ENCODE data around the gene KCNB1. TPM values are rescaled to one million over a fixed set of nuclear protein-coding genes. Genes with fewer than 3 reads are reported as not detected.

Gene KCNB1
- total RNA-seq, 5 donors from 2014 or later (not counting 1 experiment from before 2014, with no cell fraction given), result 0.03 to 0.13 (median 0.12) TPM; not detected in 1

DNA sequence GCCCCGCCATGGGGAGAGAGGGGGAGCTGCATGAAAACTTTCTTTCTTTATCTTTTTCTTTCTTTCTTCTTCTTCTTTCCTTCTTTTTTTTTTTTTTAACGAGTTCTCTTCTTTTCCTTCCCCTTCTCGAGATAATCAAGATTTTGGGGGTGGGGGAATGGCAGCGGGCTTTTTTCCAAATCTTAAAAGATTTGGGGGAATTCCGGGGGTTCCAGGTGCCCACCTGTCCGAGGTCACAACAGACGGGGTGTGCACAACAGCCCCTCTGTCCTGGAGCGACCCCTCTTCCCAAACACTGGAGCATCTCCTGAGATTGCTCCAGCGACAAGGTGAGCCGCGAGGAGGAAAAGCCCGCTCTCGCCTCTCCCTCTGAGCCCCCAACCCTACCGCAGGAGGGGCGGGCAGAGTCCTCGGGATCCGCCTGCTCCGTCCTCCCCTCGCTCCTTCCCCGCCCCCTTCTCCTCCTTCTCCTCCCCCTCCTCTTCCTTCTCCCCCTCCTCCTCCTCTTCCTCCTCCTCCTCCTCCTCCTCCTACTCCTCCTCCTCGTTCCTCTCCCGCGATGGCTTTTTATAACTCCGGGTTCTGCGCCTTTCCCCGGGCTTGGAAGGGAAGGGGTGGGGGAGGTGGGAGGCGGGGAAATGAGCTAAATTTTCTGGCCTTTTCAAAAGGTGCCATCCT lies 689 bp upstream of the KCNB1 start:
- Mint-ChIP-seq H3K36me3 (no peaks in the 10 kb centered on the region), H3K9me3 (no peaks in the 10 kb centered on the region), H3K27ac (no peak overlapping the region), H3K4me1 (peaks cover 7 to 9% (median 7%) of the 10 kb centered on the region in 3 donors), H3K4me3 (peak overlapping the region in 2 of 3 donors; percentile 25 to 79), H3K27me3 (peaks cover 58 to 63% of the 10 kb centered on the region in 2 donors)
- ChIA-PET CTCF (interaction anchor here (0.7 to 2.0 kb wide), 3 partner anchors 149 to 705 kb away, joined by 3 to 8 read pairs (median 5); no protein-coding TSS in a partner anchor), POLR2A (no interaction called here)
- Histone ChIP-seq H3K27ac (ENCODE audit: low read length) (no peak overlapping the region), H3K4me1 (ENCODE audit: control insufficient read depth in 1 of 2, extremely low read depth in 1 of 2, insufficient read depth in 2 of 2, low read length in 2 of 2) (peaks cover 2 to 19% of the 10 kb centered on the region in 2 experiments), H3K27me3 (replicated peaks in 1 of 2; ENCODE audit: control insufficient read depth in 2 of 2, extremely low read depth in 1 of 2, insufficient read depth in 2 of 2, low read length in 1 of 2) (peaks cover 6 to 69% of the 10 kb centered on the region in 2 experiments), H3K36me3 (ENCODE audit: control insufficient read depth in 2 of 2, extremely low read depth in 1 of 2, insufficient read depth in 1 of 2, low read length in 1 of 2) (no peaks in the 10 kb centered on the region), H3K9me3 (no peaks in the 10 kb centered on the region), H3K4me3 (ENCODE audit: control insufficient read depth in 1 of 2, extremely low read depth in 1 of 2, low read length in 1 of 2) (peak overlapping the region in 1 of 2 donors; percentile 28)
- no peak for ATAC-seq (replicated peaks in 1 of 4)
- 8% methylated on average over 6 of the region's 27 CpGs for WGBS (ENCODE audit: insufficient coverage)
- DNase-seq, result no peak

DNA sequence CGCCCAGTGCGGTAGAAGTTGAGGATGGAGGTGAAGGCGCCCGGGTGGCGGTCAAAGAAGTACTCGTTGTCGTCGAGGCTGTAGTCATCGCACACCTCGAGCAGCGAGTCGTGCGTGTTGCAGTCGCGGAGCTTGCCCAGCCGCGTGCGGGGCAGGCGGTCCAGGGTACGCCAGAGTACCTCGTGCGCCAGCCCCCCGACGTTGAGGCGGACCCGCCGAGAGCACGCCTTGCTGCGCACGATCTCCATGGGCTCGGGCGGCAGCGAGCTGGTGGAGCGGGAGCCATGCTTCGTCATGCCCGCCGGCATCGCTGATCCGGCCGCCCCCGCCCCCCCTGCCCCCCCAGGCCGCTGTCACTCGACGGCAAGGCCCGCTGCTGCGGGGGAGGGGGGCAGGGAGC lies 295 bp downstream of the KCNB1 start:
- no peaks in the 10 kb centered on the region for H3K9me3 ChIP-seq
- H3K4me1 ChIP-seq (ENCODE audit: control insufficient read depth in 1 of 2, extremely low read depth in 1 of 2, insufficient read depth in 2 of 2, low read length in 2 of 2), result peaks cover 2 to 19% of the 10 kb centered on the region in 2 experiments
- WGBS (ENCODE audit: insufficient coverage), result 86% methylated on average over 31 of the region's 46 CpGs
- ChIA-PET POLR2A (no interaction called here), CTCF (no interaction called here)
- H3K27me3 ChIP-seq (replicated peaks in 1 of 2; ENCODE audit: control insufficient read depth in 2 of 2, extremely low read depth in 1 of 2, insufficient read depth in 2 of 2, low read length in 1 of 2), result peaks cover 6 to 72% of the 10 kb centered on the region in 2 experiments
- H3K36me3 ChIP-seq (ENCODE audit: control insufficient read depth in 2 of 2, extremely low read depth in 1 of 2, insufficient read depth in 1 of 2, low read length in 1 of 2), result no peaks in the 10 kb centered on the region
- DNase-seq (no peak), ATAC-seq (replicated peaks in 1 of 4) (no peak)
- Mint-ChIP-seq H3K9me3 (no peaks in the 10 kb centered on the region), H3K4me3 (peak overlapping the region in 1 of 3 donors; percentile 7), H3K27ac (no peak overlapping the region), H3K4me1 (peaks cover 7 to 9% (median 7%) of the 10 kb centered on the region in 3 donors), H3K36me3 (no peaks in the 10 kb centered on the region), H3K27me3 (peaks cover 58 to 62% of the 10 kb centered on the region in 2 donors)
- H3K4me3 ChIP-seq (ENCODE audit: control insufficient read depth in 1 of 2, extremely low read depth in 1 of 2, low read length in 1 of 2), result no peak overlapping the region
- no peak overlapping the region for H3K27ac ChIP-seq (ENCODE audit: low read length)

DNA sequence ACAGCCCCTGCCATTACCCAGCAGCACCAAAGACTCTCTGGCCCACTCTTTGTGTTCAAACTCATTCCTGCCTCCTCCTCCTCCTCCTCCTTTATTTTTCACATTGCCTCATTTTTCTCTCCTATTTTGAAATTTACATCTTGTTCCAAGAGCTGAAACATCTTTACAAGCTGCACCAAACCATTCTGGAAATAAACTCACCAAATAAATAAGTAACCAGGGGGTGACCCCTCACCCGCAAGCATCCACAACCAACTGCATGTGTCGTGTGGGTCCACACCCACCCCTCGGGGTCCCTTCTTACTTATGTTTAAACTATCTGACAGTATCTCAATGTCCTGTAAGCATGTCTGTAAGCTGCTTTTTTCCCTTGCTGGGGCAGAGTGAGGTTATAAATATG lies 1.4 kb downstream of the KCNB1 start:
- H3K4me3 ChIP-seq (ENCODE audit: control insufficient read depth in 1 of 2, extremely low read depth in 1 of 2, low read length in 1 of 2), result no peak overlapping the region
- H3K9me3 ChIP-seq, result no peaks in the 10 kb centered on the region
- no peak overlapping the region for H3K27ac ChIP-seq (ENCODE audit: low read length)
- Mint-ChIP-seq H3K9me3 (no peaks in the 10 kb centered on the region), H3K36me3 (no peaks in the 10 kb centered on the region), H3K4me3 (no peak overlapping the region), H3K27ac (no peak overlapping the region), H3K4me1 (peaks cover 7 to 9% (median 7%) of the 10 kb centered on the region in 3 donors), H3K27me3 (peaks cover 50 to 55% of the 10 kb centered on the region in 2 donors)
- DNase-seq (no peak), ATAC-seq (replicated peaks in 1 of 4) (no peak)
- no CpG with 5 or more reads among the region's 3 CpGs for WGBS (ENCODE audit: insufficient coverage)
- H3K36me3 ChIP-seq (ENCODE audit: control insufficient read depth in 2 of 2, extremely low read depth in 1 of 2, insufficient read depth in 1 of 2, low read length in 1 of 2), result no peaks in the 10 kb centered on the region
- ChIA-PET CTCF (no interaction called here), POLR2A (no interaction called here)
- H3K27me3 ChIP-seq (replicated peaks in 1 of 2; ENCODE audit: control insufficient read depth in 2 of 2, extremely low read depth in 1 of 2, insufficient read depth in 2 of 2, low read length in 1 of 2), result peaks cover 6 to 74% of the 10 kb centered on the region in 2 experiments
- peaks cover 2 to 19% of the 10 kb centered on the region in 2 experiments for H3K4me1 ChIP-seq (ENCODE audit: control insufficient read depth in 1 of 2, extremely low read depth in 1 of 2, insufficient read depth in 2 of 2, low read length in 2 of 2)

DNA sequence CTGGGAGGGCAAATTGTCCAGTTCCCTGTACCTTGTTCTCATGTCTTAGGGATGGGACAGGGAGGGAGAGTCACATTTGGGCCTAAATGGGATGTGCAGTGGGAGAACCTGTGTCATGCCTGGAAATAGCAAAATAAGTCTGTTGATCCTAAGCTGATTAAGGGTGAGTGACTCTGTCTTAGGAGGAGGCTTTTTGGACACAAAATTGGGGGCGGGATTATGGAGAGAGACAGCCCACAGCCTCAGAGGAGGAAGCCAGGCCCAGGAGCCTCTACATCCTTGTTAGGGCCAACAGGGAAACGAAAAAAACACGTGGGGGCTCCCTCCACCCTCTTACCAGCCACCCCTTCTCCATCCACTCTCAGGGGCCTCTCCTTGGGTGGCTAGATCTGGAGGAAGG lies 2.2 kb downstream of the KCNB1 start:
- H3K27me3 Mint-ChIP-seq, result peaks cover 46 to 53% of the 10 kb centered on the region in 2 donors
- Histone ChIP-seq H3K27ac (ENCODE audit: low read length) (no peak overlapping the region), H3K36me3 (ENCODE audit: control insufficient read depth in 2 of 2, extremely low read depth in 1 of 2, insufficient read depth in 1 of 2, low read length in 1 of 2) (no peaks in the 10 kb centered on the region), H3K4me3 (ENCODE audit: control insufficient read depth in 1 of 2, extremely low read depth in 1 of 2, low read length in 1 of 2) (no peak overlapping the region), H3K4me1 (ENCODE audit: control insufficient read depth in 1 of 2, extremely low read depth in 1 of 2, insufficient read depth in 2 of 2, low read length in 2 of 2) (peaks cover 2 to 19% of the 10 kb centered on the region in 2 experiments), H3K9me3 (no peaks in the 10 kb centered on the region), H3K27me3 (replicated peaks in 1 of 2; ENCODE audit: control insufficient read depth in 2 of 2, extremely low read depth in 1 of 2, insufficient read depth in 2 of 2, low read length in 1 of 2) (peaks cover 6 to 74% of the 10 kb centered on the region in 2 experiments)
- no peak for DNase-seq
- peaks cover 7 to 9% (median 7%) of the 10 kb centered on the region in 3 donors for H3K4me1 Mint-ChIP-seq
- H3K27ac Mint-ChIP-seq, result no peak overlapping the region
- ATAC-seq (replicated peaks in 1 of 4), result no peak
- ChIA-PET CTCF (no interaction called here), POLR2A (no interaction called here)
- no peaks in the 10 kb centered on the region for H3K36me3 Mint-ChIP-seq
- no peaks in the 10 kb centered on the region for H3K9me3 Mint-ChIP-seq
- H3K4me3 Mint-ChIP-seq, result no peak overlapping the region
- WGBS (ENCODE audit: insufficient coverage), result no CpG with 5 or more reads among the region's 3 CpGs

DNA sequence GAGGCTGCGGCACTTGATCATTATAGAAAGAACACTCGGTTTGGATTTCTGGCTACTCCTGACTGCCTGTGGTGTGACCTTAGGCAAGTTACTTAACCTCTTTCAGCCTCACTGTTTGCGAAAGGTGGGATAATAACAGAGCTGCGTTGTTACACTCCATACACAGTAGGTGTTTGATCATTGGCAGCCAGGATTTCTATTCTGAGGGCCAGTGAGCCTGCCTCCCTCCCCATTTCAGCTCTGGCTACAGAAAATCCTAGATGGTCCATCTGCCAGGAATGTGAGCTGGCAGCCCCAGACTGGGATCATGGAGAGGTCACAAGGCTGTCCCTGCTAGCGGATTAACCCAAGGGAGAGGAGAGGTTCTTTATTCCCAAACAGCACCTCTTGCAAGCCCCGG lies 2.7 kb downstream of the KCNB1 start:
- 100% methylated on average over 1 of the region's 6 CpGs for WGBS (ENCODE audit: insufficient coverage)
- H3K27ac Mint-ChIP-seq, result no peak overlapping the region
- peaks cover 49 to 53% of the 10 kb centered on the region in 2 donors for H3K27me3 Mint-ChIP-seq
- H3K4me1 Mint-ChIP-seq, result peaks cover 6 to 9% (median 7%) of the 10 kb centered on the region in 3 donors
- ChIA-PET CTCF (no interaction called here), POLR2A (no interaction called here)
- no peak for DNase-seq
- H3K9me3 ChIP-seq, result no peaks in the 10 kb centered on the region
- no peaks in the 10 kb centered on the region for H3K36me3 Mint-ChIP-seq
- no peaks in the 10 kb centered on the region for H3K9me3 Mint-ChIP-seq
- H3K27me3 ChIP-seq (replicated peaks in 1 of 2; ENCODE audit: control insufficient read depth in 2 of 2, extremely low read depth in 1 of 2, insufficient read depth in 2 of 2, low read length in 1 of 2), result peaks cover 6 to 71% of the 10 kb centered on the region in 2 experiments
- H3K27ac ChIP-seq (ENCODE audit: low read length), result no peak overlapping the region
- ATAC-seq (replicated peaks in 1 of 4), result no peak
- no peaks in the 10 kb centered on the region for H3K36me3 ChIP-seq (ENCODE audit: control insufficient read depth in 2 of 2, extremely low read depth in 1 of 2, insufficient read depth in 1 of 2, low read length in 1 of 2)
- no peak overlapping the region for H3K4me3 ChIP-seq (ENCODE audit: control insufficient read depth in 1 of 2, extremely low read depth in 1 of 2, low read length in 1 of 2)
- no peak overlapping the region for H3K4me3 Mint-ChIP-seq
- peaks cover 2 to 19% of the 10 kb centered on the region in 2 experiments for H3K4me1 ChIP-seq (ENCODE audit: control insufficient read depth in 1 of 2, extremely low read depth in 1 of 2, insufficient read depth in 2 of 2, low read length in 2 of 2)

DNA sequence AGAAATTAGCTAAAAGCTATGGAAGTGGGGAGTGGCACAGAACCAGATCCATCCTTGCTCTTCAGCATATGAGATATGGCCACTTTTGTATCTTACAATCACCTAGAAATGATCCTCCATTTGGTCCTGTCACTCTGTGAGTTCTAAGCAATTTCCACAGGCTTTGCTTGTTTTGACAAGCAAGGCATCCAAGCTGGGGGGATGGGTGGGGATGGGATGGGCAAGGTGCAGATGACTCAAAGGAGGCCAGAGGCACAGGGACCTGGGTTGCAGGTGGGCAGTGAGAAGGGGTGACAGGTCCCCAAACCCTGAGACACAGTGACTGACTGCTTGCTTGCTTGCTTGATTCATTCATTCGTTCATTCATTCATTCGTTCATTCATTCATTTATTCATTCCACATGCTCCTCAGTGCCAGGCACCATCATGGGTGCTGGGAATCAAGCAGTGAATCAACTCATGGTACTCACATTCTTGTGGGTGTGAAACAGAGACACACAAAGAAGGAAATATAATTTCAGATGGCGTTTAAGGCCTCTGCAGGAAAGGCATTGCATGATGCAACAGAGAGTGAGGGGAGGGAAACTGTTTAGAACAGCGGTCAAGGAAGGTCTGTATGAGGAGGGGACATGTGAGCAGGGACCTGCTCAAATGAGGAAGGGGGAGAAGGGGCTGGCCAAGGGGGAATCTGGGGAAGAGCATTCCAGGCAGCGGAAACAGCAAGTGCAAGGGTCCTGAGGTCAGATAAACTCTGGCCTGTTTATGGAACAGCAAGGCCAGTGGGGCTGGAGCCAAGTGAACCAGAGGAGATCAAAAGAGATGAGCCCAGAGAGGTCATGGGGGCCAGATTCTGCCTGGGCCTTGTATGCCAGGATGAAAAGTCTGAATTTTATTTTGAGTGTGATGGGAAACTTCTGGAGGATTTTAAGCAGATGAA lies 3.4 kb downstream of the KCNB1 start:
- Histone ChIP-seq H3K36me3 (ENCODE audit: control insufficient read depth in 2 of 2, extremely low read depth in 1 of 2, insufficient read depth in 1 of 2, low read length in 1 of 2) (no peaks in the 10 kb centered on the region), H3K4me3 (ENCODE audit: control insufficient read depth in 1 of 2, extremely low read depth in 1 of 2, low read length in 1 of 2) (no peak overlapping the region), H3K9me3 (no peaks in the 10 kb centered on the region), H3K27ac (ENCODE audit: low read length) (no peak overlapping the region), H3K27me3 (replicated peaks in 1 of 2; ENCODE audit: control insufficient read depth in 2 of 2, extremely low read depth in 1 of 2, insufficient read depth in 2 of 2, low read length in 1 of 2) (peaks cover 6 to 64% of the 10 kb centered on the region in 2 experiments), H3K4me1 (ENCODE audit: control insufficient read depth in 1 of 2, extremely low read depth in 1 of 2, insufficient read depth in 2 of 2, low read length in 2 of 2) (peaks cover 2 to 13% of the 10 kb centered on the region in 2 experiments)
- no peak for DNase-seq
- WGBS (ENCODE audit: insufficient coverage), result 68% methylated on average over 5 of the region's 5 CpGs
- no peak overlapping the region for H3K4me3 Mint-ChIP-seq
- H3K27ac Mint-ChIP-seq, result no peak overlapping the region
- ChIA-PET CTCF (no interaction called here), POLR2A (no interaction called here)
- peaks cover 49 to 52% of the 10 kb centered on the region in 2 donors for H3K27me3 Mint-ChIP-seq
- no peaks in the 10 kb centered on the region for H3K9me3 Mint-ChIP-seq
- no peak for ATAC-seq (replicated peaks in 1 of 4)
- H3K4me1 Mint-ChIP-seq, result peaks cover 0 to 2% (median under 1%) of the 10 kb centered on the region in 3 donors
- no peaks in the 10 kb centered on the region for H3K36me3 Mint-ChIP-seq
